Measurements from ENCODE around the gene CEMIP2. TPM values are rescaled to one million over a fixed set of nuclear protein-coding genes. Genes with fewer than 3 reads are reported as not detected.

The CEMIP2 gene
- total RNA-seq = 80.5 and 90.1 TPM in 2 replicates

GRCh38 chr9:71768388-71769174 lies at the start of gene CEMIP2:
Gene CEMIP2, minus strand, starts transcription at chr9:71768513. Its CDS starts 18,140 bp downstream, at chr9:71750373.

Other genes with a start within 250 kb of the CEMIP2 start
- 26.2 and 37.0 TPM in 2 replicates for gene ABHD17B, start 142.7 kb upstream of the CEMIP2 start, total RNA-seq
- 11.6 and 17.4 TPM in 2 replicates for gene C9orf85, start 143.1 kb upstream of the CEMIP2 start, total RNA-seq